Measurements from ENCODE around the gene PARN.

DNA sequence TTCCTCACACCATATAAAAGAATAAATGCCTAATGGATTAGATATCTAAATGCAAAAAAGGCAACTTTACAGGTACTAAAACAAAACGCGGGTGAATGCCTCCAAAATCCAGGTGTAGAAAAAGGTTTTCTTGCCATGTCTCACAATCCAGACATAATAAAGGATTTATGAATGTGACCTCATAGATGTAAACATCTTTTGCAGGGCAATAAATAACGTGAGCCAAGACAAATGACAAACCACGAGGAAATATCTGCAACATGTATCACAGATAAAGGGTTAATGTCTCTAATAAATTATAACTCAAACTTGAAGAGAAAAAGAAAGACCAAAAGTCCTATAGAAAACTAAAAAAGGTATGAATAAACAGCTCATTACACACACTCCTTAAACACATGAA, 180.7 kb downstream of the PARN start:
- TF ChIP-seq CTCF (IDR thresholded peaks at IDR 0.05; ENCODE audit: poor library complexity, severe bottlenecking): no peak
- no peak for TF ChIP-seq RAD21 (conservative IDR thresholded peaks at IDR 0.05)
- no peak for TF ChIP-seq REST (IDR thresholded peaks at IDR 0.05; ENCODE audit: borderline replicate concordance)
- TF ChIP-seq EZH2 (IDR thresholded peaks at IDR 0.05; ENCODE audit: borderline replicate concordance, insufficient read depth, low read length, poor library complexity, severe bottlenecking): no peak
- no peak for TF ChIP-seq POLR2AphosphoS5 (IDR thresholded peaks at IDR 0.05)
- no peak for TF ChIP-seq MXI1 (conservative IDR thresholded peaks at IDR 0.05; ENCODE audit: poor library complexity, severe bottlenecking)
- TF ChIP-seq EP300 (conservative IDR thresholded peaks at IDR 0.05; ENCODE audit: poor library complexity, severe bottlenecking): no peak
- TF ChIP-seq SMC3 (conservative IDR thresholded peaks at IDR 0.05; ENCODE audit: poor library complexity): no peak
- no peak for TF ChIP-seq TAF1 (IDR thresholded peaks at IDR 0.05; ENCODE audit: low read depth)

Data from neural cell (in vitro differentiated cells).